ENCODE data around the gene KAT2B.
"Not testable (repeated sequence)": the region's sequence is repeated elsewhere in the genome, so short reads cannot be mapped to it uniquely, and the experiment has no call there.

The KAT2B gene

DNA sequence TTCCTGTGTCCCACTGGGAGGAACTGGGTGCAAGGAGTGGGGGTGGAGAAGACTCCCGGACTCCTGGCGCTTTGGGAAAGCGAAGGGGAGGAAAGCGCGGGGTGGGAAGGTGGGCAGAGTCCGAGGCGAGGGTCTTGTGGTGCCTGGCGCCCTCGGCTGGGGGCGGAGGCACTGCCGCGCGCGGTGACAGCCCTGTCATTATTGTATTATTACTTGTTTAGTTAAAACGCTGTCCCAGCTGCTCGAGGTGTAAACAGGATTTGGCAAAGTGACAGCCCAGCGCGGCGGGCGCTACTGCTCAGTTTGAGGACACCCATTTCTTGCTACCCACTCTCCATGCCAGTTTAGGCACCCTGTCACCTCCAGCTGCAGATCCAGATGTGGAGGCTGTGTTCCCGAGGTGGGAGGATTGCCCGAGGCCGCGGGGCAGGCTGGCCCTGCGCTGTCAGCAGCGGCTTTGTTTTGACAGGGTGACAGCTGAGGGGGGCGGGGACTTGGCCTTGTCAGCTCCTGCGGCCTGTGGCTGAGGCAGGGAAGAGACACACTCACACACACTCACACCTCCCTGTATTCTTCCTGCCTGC lies 1.0 kb downstream of the KAT2B start:
- DNase-seq (ENCODE audit: low spot score), result peak; percentile 74

DNA sequence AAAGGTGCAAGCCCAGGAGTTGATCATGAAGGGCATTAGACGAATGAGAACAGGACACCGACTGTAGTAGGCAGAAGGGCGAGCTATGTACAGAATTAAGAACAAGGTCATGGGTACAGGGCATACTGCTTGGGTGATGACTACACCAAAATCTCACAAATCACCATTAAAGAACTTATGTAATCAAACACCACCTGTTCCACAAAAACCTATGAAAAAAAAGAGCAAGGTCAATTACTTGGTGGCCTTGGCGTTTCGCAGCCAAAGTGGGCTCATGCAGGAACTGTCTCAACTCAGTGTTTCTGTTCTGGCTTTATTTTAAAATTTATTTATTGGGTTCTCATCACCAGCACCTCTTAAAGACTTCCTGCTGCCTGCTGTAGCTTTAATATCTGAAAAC lies 2.1 kb downstream of the KAT2B start:
- DNase-seq (ENCODE audit: low spot score), result no peak

DNA sequence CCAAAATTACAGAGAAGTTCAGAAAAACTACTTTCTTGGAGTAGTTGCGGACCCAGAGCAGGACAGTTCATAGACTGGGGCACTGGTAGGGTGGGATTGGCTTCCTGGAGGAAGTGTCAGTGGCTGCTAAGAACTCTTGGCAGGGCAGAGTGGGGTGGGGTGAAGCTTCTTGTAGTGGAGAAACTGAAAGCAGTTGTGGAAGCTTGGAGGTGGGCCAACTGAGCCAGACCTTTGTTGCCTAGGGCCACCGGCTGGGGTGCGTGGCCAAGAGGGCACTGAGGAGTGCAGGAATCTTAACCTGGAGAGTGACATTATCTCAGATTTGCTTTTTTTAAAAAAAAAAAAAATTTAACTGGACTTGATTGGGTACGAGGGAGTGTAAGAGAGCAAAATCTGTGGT lies 3.1 kb downstream of the KAT2B start:
- no peak for DNase-seq (ENCODE audit: low spot score)

DNA sequence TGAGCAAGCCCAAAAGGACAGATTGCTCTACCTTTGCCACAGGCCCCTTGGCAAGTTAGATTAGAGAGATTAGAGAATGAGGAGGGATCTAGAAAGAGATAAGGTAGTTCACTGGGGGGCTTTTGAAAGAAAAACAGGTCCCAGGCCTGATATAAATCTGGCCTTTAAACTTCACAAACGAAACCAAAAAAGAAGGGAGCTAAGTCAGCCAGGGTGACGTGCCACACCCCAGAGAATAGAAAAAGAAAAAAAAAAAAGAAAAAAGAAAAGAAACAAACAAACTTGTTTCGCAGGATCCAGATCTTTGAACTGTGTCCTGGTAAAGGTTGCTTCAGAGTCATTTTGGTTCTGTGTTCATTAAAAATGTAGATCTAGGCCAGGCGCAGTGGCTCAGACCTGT lies 3.6 kb downstream of the KAT2B start:
- no peak for DNase-seq (ENCODE audit: low spot score)

DNA sequence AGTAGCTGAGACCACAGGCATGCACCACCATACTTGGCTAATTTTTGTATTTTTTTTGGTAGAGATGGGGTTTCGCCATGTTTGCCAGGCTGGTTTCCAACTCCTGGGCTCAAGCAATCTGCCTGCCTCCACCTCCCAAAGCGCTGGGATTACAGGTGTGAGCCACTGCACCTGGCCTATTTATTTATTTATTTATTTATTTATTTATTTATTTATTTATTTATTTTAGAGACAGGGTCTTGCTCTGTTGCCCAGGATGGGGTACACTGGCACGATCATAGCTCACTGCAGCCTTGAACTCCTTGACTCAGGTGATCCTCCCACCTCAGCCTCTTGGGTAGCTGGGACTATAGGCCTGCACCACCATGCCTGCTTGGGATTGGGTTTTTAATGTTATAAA lies 4.9 kb downstream of the KAT2B start:
- not testable (repeated sequence) for DNase-seq (ENCODE audit: low spot score)

DNA sequence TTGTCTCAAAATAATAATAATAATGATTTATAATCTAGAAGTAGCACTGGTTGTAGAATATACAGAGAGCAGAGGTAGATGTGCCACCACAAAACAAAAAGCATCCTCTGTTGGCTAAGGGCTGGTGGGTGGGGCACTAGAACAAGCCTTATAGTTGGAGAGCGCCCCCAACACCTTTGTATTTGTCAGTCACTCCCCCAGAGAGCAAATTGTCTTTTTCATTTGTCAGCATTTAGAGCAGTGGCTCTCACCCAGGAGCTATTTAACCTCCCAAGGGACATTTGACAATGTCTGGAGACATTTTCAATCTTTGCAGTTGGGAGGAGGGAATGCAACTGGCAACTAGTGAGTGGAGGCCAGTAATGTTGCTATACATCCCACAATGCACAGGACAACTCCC lies 6.3 kb downstream of the KAT2B start:
- DNase-seq (ENCODE audit: low spot score), result no peak

DNA sequence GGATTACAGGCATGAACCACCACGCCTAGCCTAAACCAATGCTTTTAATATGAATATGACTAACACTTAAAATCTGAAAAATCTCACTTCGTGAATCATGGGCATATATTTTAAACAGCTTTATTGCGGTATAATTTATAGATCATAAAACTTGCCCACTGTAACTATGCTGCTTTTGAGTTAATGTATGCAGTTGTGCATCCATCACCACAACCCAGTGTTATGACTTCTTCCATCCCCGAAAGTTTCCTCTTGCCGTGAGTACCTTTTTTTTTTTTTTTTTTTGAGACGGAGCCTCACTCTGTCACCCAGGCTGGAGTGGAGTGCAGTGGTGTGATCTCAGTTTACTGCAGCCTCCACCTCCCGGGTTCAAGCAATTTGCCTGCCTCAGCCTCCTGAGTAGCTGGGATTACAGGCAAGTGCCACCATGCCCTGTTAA lies 7.1 kb downstream of the KAT2B start:
- no peak for DNase-seq (ENCODE audit: low spot score)

DNA sequence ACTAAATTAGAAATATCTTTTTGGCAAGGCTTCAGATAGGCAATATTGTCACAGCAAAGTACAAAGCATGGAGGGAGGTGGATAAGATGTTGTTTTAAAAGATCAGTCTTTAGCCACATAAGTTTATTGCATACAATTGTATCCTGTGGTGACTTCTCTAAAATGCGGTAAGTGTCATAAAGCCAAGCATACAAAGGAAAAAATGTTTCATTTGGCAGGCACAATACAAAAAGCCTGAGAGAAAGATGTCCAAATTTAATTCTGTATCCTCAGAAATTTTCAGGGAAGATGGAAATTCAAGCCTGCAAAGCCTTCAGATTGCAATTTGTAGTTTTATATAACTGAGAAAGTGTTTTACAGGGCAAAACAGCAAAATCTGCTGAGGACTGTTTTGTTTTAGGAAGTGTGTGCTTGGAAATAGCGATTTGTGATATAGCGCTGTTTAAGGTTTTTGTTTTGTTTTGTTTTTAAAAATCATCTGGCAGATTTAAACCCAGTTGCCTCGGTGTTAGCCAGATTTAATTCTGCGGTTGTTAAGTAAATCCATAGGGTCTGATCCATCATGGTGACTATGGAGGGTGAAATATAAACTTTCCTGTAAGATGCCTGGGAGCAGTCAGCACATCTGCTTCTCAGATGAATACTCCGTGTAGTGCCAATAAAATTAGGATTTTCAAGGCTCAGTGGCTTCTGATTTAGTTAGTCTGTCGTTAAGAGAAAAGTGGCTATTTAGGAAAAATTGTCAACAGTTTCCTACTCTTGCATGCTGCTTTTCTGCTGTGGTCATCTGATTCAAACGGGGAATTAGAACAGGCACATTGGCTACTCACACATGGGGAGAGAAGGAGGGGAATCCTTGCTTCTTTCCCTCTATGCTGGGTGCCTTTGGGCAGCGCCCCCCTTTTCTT lies 8.0 kb downstream of the KAT2B start:
- no peak for DNase-seq (ENCODE audit: low spot score)

DNA sequence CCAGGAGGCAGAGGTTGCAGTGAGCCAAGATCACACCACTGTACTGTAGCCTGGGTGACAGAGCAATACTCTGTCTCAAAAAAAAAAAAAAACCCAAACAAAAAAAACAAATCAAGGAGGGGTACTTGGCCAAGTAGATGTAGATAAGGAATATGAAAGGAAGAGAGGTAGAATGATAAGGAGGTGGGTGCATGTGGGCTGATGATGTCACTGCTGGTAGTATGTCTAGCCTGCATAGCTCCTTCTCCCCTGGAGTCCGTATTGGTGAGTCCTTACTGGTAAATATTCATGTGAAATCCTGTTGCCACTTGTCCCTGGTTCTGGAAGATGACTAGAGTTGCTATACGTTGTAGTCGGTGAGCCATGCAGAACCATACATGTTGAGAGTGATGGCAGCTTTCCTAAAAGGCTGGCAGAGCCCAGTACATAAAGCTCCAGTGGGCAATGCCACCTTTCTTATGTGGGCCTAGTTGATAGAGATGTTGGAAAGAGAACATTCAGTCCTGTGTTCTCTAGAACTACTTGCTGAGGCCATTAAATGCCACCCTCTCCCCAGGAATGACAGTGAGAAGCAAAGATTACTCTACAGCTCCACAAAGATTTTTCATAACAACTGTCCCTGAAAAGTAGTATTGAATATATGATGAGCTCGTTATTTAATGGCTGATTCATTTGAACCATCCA lies 11.0 kb downstream of the KAT2B start:
- DNase-seq (ENCODE audit: low spot score), result no peak

DNA sequence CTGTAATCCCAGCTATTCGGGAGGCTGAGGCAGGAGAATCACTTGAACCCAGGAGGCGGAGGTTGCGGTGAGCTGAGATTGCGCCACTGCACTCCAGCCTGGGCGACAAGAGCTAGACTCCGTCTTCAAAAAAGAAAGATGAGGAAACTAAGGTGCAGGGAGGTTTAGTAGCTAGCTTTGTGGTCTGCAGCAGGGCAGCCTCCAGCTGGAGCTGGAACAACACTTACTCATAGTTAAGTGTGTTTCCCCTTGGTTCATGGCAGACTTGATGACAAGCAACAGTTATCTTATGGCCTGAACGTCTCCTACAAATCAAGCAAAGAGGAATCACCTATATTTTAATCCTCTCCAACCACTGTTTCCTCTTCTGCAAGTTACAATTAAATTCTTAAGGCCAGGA lies 12.6 kb downstream of the KAT2B start:
- DNase-seq (ENCODE audit: low spot score), result no peak

DNA sequence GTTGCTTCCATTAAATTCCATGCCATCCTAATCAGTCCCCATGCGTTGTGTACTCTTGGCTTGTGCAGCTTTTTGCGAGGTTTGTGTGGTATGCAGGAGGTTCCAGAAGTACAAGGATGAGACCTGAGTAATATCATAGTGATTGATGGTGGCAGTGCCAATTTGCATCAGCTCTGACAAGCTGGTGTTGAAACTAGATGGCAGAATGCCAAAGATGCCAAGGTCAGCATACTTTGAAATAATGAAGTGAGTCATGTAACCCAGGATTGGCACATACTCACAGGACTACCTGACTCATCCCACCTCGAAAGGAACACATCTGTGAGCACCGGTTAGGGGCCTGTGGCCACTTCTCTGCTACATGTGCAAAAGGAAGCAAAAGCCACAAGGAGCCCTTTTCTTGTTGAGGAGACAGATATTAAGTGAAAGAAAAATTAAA lies 14.3 kb downstream of the KAT2B start:
- no peak for DNase-seq (ENCODE audit: low spot score)

DNA sequence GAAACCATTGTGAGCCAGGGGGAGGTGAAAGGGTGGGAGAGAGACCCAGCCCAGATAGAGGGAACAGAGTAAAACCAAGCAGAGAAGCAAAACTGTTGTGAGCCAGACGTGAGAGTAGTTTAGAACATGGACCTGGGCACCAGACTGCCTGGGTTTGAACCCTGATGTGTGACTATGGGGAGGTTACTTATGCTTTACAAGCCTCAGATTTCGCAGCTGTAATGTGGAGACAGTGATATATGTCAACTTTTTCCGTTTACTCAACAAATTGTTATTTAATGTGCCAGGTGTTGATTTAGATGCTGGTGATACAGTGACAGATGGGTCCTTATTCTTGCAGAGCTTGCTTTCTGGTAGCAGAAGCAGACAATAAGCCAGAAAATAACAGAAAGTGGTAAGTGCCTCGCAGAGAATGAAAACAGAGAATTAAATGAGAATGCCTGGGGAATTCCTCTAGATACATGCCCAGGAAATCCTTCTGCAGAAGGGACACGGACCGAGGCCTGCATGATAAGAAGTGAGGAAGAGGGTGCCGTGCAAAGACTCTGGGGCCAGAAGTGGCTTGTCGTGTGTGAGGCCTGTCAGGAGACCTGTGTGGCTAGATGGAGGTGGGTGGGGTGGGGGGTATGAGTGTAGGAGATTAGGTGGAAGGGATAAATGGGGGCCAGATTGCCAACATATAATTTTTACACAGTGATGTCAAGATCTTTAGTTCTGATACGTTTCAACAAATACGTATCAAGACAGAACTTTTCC lies 15.0 kb downstream of the KAT2B start:
- no peak for DNase-seq (ENCODE audit: low spot score)

DNA sequence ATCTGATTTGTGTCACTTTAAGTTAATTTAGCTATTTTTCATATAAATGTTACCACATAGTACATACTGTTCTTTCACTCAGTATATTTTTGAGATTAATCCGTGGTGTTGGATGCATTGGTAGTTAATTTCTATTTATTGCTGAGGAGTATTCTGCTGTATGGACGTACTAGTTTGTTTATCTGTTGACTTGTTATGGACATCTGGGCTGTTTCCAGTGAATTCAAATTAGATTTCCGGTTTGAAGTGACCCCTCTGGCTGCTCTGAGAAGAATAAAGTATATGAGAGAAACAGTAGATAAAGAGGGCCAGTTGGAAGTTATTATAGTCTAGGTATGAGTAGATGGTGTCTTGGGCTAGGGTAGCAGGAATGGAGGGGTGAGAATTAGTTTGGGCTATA lies 15.6 kb downstream of the KAT2B start:
- no peak for DNase-seq (ENCODE audit: low spot score)

DNA sequence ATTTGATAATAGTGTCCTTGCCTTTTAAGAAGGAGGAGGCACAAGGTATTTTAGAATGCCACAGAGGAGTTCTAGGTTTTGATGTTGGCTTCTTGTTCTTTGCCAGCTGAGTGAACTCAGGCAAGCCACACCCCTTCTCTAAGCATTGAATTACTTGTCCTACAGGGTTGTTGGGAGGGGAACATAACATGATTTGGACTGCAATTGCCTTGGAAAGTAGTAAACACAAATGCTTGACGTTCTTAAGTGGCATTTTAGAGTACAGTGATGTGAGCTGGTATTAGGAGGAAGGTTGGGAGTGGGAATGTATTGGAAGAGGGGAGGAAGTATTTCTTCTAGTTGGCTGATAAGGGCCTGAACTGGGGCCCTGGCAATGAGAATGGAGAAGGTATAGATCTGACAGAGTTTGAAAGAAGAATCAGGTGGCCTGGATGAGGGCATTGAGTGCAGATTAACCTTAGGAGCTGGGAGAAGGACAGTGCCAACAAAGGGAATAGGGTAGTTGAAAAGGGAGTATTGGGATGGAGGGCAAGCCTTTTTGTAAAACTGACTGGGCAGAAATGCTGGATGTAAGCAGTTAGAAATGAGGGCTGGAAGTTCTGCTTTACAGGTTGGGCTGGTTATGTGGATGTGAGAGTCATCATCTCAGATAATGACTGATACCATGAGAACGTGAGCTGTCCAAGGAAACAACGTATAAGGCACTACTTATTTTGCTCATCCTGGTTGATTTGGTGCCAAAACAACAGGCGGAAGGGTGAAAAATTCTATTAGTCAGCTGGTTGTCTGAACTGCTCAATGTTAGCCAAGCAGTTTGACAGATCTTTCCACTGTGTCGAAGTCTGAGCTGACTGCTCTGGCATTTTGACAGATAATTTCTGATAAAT lies 16.7 kb downstream of the KAT2B start:
- DNase-seq (ENCODE audit: low spot score), result peak; percentile 23

DNA sequence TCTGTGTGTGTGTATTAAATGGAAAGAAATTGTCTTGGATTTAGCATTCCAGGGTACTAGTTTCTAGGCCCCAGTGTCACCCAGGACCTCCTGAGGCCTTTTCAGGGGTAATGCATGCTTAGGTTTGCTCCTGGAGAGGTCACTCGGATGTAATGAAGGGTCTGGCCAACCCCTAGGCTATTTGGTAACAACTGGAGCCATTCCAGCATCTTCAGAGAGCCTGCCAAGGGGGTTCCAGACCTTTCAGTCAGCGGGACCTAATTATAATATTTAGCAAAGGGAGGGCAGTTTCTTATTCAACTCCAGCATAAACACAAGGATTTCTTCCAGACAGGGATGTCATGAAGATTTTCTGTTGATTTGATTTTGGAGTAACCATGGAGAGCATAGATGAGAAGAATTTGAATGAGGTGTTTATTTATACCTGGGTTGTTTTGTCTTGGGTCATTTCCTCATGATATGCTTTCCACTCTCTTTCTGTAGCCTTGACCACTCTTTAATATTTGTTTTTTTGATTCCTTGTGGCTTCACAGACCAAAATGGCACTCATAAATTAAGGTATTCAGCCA lies 17.4 kb downstream of the KAT2B start:
- DNase-seq (ENCODE audit: low spot score), result no peak

DNA sequence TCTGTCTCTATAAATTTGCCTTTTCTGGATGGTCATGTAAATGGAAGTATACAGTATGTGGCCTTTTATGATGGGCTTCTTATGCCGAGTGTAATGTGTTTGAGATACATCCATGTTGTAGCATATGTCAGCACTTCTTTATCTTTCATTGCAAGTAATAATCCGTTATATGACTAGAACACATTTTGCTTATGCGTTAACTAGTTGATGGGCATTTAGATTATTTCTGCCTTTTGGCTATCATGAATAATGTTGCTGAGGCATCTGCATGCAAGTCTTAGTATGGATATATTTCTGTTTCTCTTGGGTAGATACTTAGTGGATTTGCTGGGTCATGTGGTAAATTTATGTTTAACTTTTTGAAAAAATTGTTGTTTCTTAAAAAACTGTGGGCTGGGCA lies 19.7 kb downstream of the KAT2B start:
- DNase-seq (ENCODE audit: low spot score), result no peak

DNA sequence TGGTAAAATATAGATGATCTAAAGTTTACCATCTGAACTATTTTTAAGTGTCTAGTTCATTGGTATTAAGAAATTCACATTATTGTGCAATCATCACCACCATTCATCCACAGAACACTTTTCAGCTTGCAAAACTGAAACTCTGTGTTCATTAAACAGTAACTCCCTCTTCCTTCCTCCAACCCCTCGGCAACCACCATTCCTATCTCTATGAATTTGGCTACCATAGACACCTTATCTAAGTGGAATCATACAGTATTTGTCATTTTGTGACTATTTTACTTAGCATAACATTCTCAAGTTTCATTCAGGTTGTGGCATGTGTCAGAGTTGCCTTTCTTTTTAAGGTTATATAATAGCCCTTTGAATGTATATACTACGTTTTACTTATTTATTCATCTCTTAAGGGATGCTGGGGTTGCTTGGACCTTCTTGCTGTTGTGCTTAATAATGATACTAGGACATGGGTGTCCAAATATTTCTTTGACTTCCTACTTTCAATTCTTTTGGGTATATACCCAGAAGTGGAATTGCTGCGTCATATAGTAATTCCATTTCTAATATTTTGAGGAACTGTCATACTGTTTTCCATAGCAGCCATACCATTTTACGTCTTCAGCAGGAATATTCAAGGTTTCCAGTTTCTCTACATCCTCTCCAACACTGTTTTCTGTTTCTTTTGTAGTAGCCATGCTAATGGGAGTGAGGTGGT lies 20.9 kb downstream of the KAT2B start:
- no peak for DNase-seq (ENCODE audit: low spot score)

DNA sequence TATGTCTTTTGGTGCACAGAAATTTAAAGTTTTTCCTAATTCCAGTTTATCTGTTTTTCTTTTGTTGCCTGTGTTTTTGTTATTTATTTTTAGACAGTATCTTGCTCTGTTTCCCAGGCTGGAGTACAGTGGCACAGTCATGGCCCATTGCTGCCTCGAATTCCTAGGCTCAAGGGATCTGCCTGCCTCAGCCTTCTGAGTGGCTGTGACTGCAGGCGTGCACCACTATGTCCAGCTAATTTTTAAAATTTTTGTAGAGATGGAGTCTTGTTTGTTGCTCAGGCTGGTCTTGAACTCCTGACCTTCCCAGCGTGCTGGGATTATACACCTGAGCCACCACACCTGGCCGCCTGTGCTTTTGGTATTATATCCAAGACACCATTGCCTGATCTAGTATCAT lies 22.8 kb downstream of the KAT2B start:
- no peak for DNase-seq (ENCODE audit: low spot score)

DNA sequence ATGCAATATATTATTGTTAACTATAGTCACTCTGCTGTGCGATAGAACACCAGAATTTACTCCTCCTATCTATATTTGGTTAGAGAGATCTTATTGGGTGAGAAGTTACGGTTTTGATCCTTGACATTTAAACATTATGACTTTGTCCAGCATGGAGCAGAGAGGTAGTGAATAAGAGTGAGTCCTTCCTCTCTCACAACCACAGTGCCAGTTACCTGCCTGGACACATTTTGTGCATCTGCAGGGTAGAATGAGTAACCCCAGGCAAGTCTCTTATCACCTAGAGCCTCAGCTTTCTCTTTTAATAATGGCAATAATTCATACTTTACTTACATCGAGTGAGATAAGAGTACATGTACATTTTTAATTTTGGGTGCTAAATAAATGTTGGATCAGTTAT lies 24.1 kb downstream of the KAT2B start:
- no peak for DNase-seq (ENCODE audit: low spot score)

All from iPS-NIHi11 (cell line).